Measurements from ENCODE around the gene SRRM5. TPM values are rescaled to one million over a fixed set of nuclear protein-coding genes. Genes with fewer than 3 reads are reported as not detected.

SRRM5 gene
- total RNA-seq, 2 donors from 2014 or later, result 0.28 TPM; not detected in 1

- Histone ChIP-seq H3K9me3 (no peaks in the 10 kb centered on the region), H3K27me3 (no peaks in the 10 kb centered on the region), H3K36me3 (peaks cover 8% of the 10 kb centered on the region), H3K4me3 (no peak overlapping the region), H3K27ac (no peak overlapping the region), H3K4me1 (peaks cover 2 to 4% of the 10 kb centered on the region in 2 donors)
- TF ChIP-seq CTCF (IDR thresholded peaks at IDR 0.05), result no peak
- no peak for DNase-seq (ENCODE audit: low spot score)
These were observed 5.2 kb upstream of the SRRM5 start for GRCh38 chr19:43606569-43607229.

- no peaks in the 10 kb centered on the region for H3K27me3 ChIP-seq
- H3K9me3 ChIP-seq, result no peaks in the 10 kb centered on the region
- H3K4me3 ChIP-seq, result no peak overlapping the region
- TF ChIP-seq CTCF (IDR thresholded peaks at IDR 0.05), result no peak
- no peak overlapping the region for H3K27ac ChIP-seq
- DNase-seq (ENCODE audit: low spot score), result no peak
- peaks cover 15% of the 10 kb centered on the region for H3K36me3 ChIP-seq
- peaks cover 0 to 4% of the 10 kb centered on the region in 2 donors for H3K4me1 ChIP-seq
These were observed 4.4 kb upstream of the SRRM5 start for GRCh38 chr19:43607238-43608205.

GRCh38 chr19:43609872-43610271 is 2.0 kb upstream of the SRRM5 start:
- no peak overlapping the region for H3K27ac ChIP-seq
- DNase-seq (ENCODE audit: low spot score), result no peak
- TF ChIP-seq CTCF (IDR thresholded peaks at IDR 0.05), result no peak
- H3K27me3 ChIP-seq, result no peaks in the 10 kb centered on the region
- peaks cover 28% of the 10 kb centered on the region for H3K36me3 ChIP-seq
- H3K4me3 ChIP-seq, result no peak overlapping the region
- no peaks in the 10 kb centered on the region for H3K9me3 ChIP-seq
- peaks cover 0 to 4% of the 10 kb centered on the region in 2 donors for H3K4me1 ChIP-seq

- H3K4me3 ChIP-seq, result no peak overlapping the region
- peaks cover 28% of the 10 kb centered on the region for H3K36me3 ChIP-seq
- no peak for DNase-seq (ENCODE audit: low spot score)
- no peaks in the 10 kb centered on the region for H3K9me3 ChIP-seq
- peaks cover 0 to 4% of the 10 kb centered on the region in 2 donors for H3K4me1 ChIP-seq
- no peaks in the 10 kb centered on the region for H3K27me3 ChIP-seq
- H3K27ac ChIP-seq, result no peak overlapping the region
- TF ChIP-seq CTCF (IDR thresholded peaks at IDR 0.05), result no peak
These were observed 1.4 kb upstream of the SRRM5 start for GRCh38 chr19:43610493-43610892.

GRCh38 chr19:43612374-43612773 is 486 bp downstream of the SRRM5 start:
- Histone ChIP-seq H3K27me3 (no peaks in the 10 kb centered on the region), H3K4me3 (no peak overlapping the region), H3K9me3 (no peaks in the 10 kb centered on the region), H3K27ac (no peak overlapping the region), H3K36me3 (peaks cover 27% of the 10 kb centered on the region), H3K4me1 (no peaks in the 10 kb centered on the region)
- no peak for TF ChIP-seq CTCF (IDR thresholded peaks at IDR 0.05)
- no peak for DNase-seq (ENCODE audit: low spot score)

Measured in right atrium auricular region (tissue), 2 donors.